Measurements from ENCODE around the gene NDUFAF5.

NDUFAF5 gene

GRCh38 chr20:13865791-13866351, 81.0 kb downstream of the NDUFAF5 start:
- in situ Hi-C loops (cut with MboI; ENCODE audit: low sequenced_read_pairs), result no loop called here

- in situ Hi-C loops (cut with MboI; ENCODE audit: low sequenced_read_pairs), result no loop called here
These were observed 83.5 kb downstream of the NDUFAF5 start for GRCh38 chr20:13868331-13868730.

GRCh38 chr20:13870170-13870748, 85.4 kb downstream of the NDUFAF5 start:
- in situ Hi-C loops (cut with MboI; ENCODE audit: low sequenced_read_pairs), result no loop called here

Measured in HL-60/S4 treated with phorbol 12-myristate 13-acetate at 8.2 ng/mL for 4 days and 3 days (cell line).